GM23248 (cell line): Measurements from ENCODE around the gene MAPT. TPM values are rescaled to one million over a fixed set of nuclear protein-coding genes. Genes with fewer than 3 reads are reported as not detected.

Experiments
- DNase-seq: peaks from one replicate; pipeline ENCODE4 v3.0.0-alpha.2; 2015
- H2AFZ ChIP-seq: fragments of 200-600 bp; sonication (generic); 2 replicates; pipeline ENCODE4 v1.6.1; 2016; ENCODE audit warnings: antibody characterized with exemption
- H3F3A ChIP-seq: fragments of 200-600 bp; sonication (generic); 2 replicates; pipeline ENCODE4 v1.6.1; 2016; ENCODE audit warnings: mild to moderate bottlenecking, antibody characterized with exemption, mixed run types; ENCODE audit not compliant: insufficient read depth
- H3K27ac ChIP-seq: fragments of 200-600 bp; sonication (generic); 2 replicates; pipeline ENCODE4 v1.5.1; 2016; ENCODE audit warnings: mild to moderate bottlenecking
- H3K27me3 ChIP-seq: fragments of 200-600 bp; sonication (generic); replicated peaks from 2 replicates; pipeline ENCODE4 v1.6.1; 2016; ENCODE audit warnings: mild to moderate bottlenecking; ENCODE audit not compliant: insufficient read depth
- H3K36me3 ChIP-seq: fragments of 200-600 bp; sonication (generic); 2 replicates; pipeline ENCODE4 v1.6.1; 2016; ENCODE audit warnings: low read depth, mild to moderate bottlenecking
- H3K4me1 ChIP-seq: fragments of 200-600 bp; sonication (generic); 2 replicates; pipeline ENCODE4 v1.6.1; 2016; ENCODE audit warnings: mild to moderate bottlenecking; ENCODE audit not compliant: insufficient read depth
- H3K4me2 ChIP-seq: fragments of 200-600 bp; sonication (generic); one replicate; pipeline ENCODE4 v1.6.1; 2016; ENCODE audit warnings: mild to moderate bottlenecking; ENCODE audit not compliant: unreplicated experiment
- H3K4me3 ChIP-seq: fragments of 200-600 bp; sonication (generic); 2 replicates; pipeline ENCODE4 v1.5.1; 2016; ENCODE audit warnings: mild to moderate bottlenecking
- H3K79me2 ChIP-seq: fragments of 200-600 bp; sonication (generic); 2 replicates; pipeline ENCODE4 v1.6.1; 2016; ENCODE audit warnings: mild to moderate bottlenecking; ENCODE audit not compliant: insufficient read depth
- H3K9ac ChIP-seq: fragments of 200-600 bp; sonication (generic); 2 replicates; pipeline ENCODE4 v1.6.1; 2016; ENCODE audit warnings: mild to moderate bottlenecking
- H3K9me2 ChIP-seq: fragments of 200-600 bp; sonication (generic); 2 replicates; pipeline ENCODE4 v1.6.1; 2016; ENCODE audit warnings: mixed run types, mild to moderate bottlenecking, moderate library complexity; ENCODE audit not compliant: insufficient read depth
- H3K9me3 ChIP-seq: fragments of 200-600 bp; sonication (generic); one replicate; pipeline ENCODE4 v1.6.1; 2017; ENCODE audit warnings: low read depth
- H4K20me1 ChIP-seq: fragments of 200-600 bp; sonication (generic); 2 replicates; pipeline ENCODE4 v1.6.0; 2016; ENCODE audit not compliant: insufficient read depth
- EZH2 ChIP-seq: fragments of 200-600 bp; sonication (generic); IDR thresholded peaks from 2 replicates; pipeline ENCODE4 v1.6.1; 2018; ENCODE audit warnings: antibody characterized with exemption, mild to moderate bottlenecking; ENCODE audit not compliant: insufficient read depth, poor library complexity, severe bottlenecking
- EZH2phosphoT487 ChIP-seq: fragments of 200-600 bp; sonication (generic); IDR thresholded peaks from 2 replicates; pipeline ENCODE4 v1.6.1; 2018; ENCODE audit warnings: antibody characterized with exemption, moderate library complexity, mild to moderate bottlenecking, low read depth; ENCODE audit not compliant: insufficient read depth
- WGBS, 2 experiments: methylation state at CpG; one replicate each; pipeline ENCODE4 v1.1.6; 2015 to 2017; ENCODE audit warnings: low lambda C conversion rate in 2 of 2, low coverage in 1 of 2; ENCODE audit errors: missing lambda C conversion rate in 2 of 2; 5-methylcytosine and 5-hydroxymethylcytosine counted together
- in situ Hi-C: fragments of 300-500 bp; cut with MboI; formaldehyde crosslinking; loops from 2 replicates; pipeline ENCODE4 v1.15.0; 2020
- polyA plus RNA-seq: library from polyadenylated mRNA; unstranded; fragments of >200 nt; fragmentation: Nextera tagmentation; extraction: Ambion mirVana; gene quantifications from 2 replicates; pipeline ENCODE4 v1.2.1, GENCODE V29; 2016
- total RNA-seq: library from RNA; depleted of rRNA; stranded (reverse); fragments of >200 nt; shearing (Covaris generic); gene quantifications from 2 replicates; pipeline ENCODE4 v1.2.3, GENCODE V29; 2014

Gene MAPT
- total and polyA plus RNA-seq, 2 experiments from 2014 or later: 0.06 TPM; not detected in 1

- no peak for TF ChIP-seq EZH2
- no peak for TF ChIP-seq EZH2phosphoT487
- Histone ChIP-seq H3K4me3 (no peak overlapping the region), H3K27ac (no peak overlapping the region), H4K20me1 (no peaks in the 10 kb centered on the region), H3K9ac (no peak overlapping the region), H3K9me3 (no peaks in the 10 kb centered on the region), H3K4me2 (no peak overlapping the region), H3K4me1 (no peaks in the 10 kb centered on the region), H3K9me2 (no peaks in the 10 kb centered on the region), H3K27me3 (no peaks in the 10 kb centered on the region), H2AFZ (no peak overlapping the region), H3K79me2 (peaks cover 13% of the 10 kb centered on the region), H3K36me3 (peaks cover 76% of the 10 kb centered on the region), H3F3A (no peaks in the 10 kb centered on the region)
- WGBS, 2 experiments: 57 to 61% methylated on average over 4 of the region's 4 CpGs
- no peak for DNase-seq
- in situ Hi-C loops: loop anchor here (10.0 kb wide), 1 partner anchor 177 kb away; no protein-coding TSS in a partner anchor
These were observed 143.4 kb downstream of the MAPT start for GRCh38 chr17:46037722-46038255.

- H3F3A ChIP-seq: no peaks in the 10 kb centered on the region
- no peaks in the 10 kb centered on the region for H3K27me3 ChIP-seq
- peaks cover 72% of the 10 kb centered on the region for H3K36me3 ChIP-seq
- no peaks in the 10 kb centered on the region for H3K9me3 ChIP-seq
- peaks cover 19% of the 10 kb centered on the region for H3K79me2 ChIP-seq
- H3K4me2 ChIP-seq: no peak overlapping the region
- no peak overlapping the region for H2AFZ ChIP-seq
- no peaks in the 10 kb centered on the region for H3K4me1 ChIP-seq
- DNase-seq: no peak
- H3K27ac ChIP-seq: no peak overlapping the region
- H3K9me2 ChIP-seq: no peaks in the 10 kb centered on the region
- WGBS, 2 experiments: 82 to 84% methylated on average over 6 of the region's 6 CpGs
- no peaks in the 10 kb centered on the region for H4K20me1 ChIP-seq
- in situ Hi-C loops: loop anchor here (10.0 kb wide), 1 partner anchor 176 kb away; no protein-coding TSS in a partner anchor
- TF ChIP-seq EZH2: no peak
- TF ChIP-seq EZH2phosphoT487: no peak
- H3K4me3 ChIP-seq: no peak overlapping the region
- no peak overlapping the region for H3K9ac ChIP-seq
These were observed 144.1 kb downstream of the MAPT start for GRCh38 chr17:46038414-46038813.

GRCh38 chr17:46038937-46039336 is 144.6 kb downstream of the MAPT start:
- H3K27ac ChIP-seq: no peak overlapping the region
- no peak for DNase-seq
- in situ Hi-C loops: loop anchor here (10.0 kb wide), 1 partner anchor 176 kb away; no protein-coding TSS in a partner anchor
- WGBS, 2 experiments: 97 to 99% methylated on average over 12 of the region's 12 CpGs
- H3K4me3 ChIP-seq: no peak overlapping the region
- H3K79me2 ChIP-seq: peaks cover 24% of the 10 kb centered on the region
- no peaks in the 10 kb centered on the region for H3K27me3 ChIP-seq
- H3K4me1 ChIP-seq: peaks cover 1% of the 10 kb centered on the region; the same call in 1 of the 2 replicates
- no peaks in the 10 kb centered on the region for H3F3A ChIP-seq
- H3K9ac ChIP-seq: no peak overlapping the region
- H3K4me2 ChIP-seq: no peak overlapping the region
- H3K36me3 ChIP-seq: peaks cover 68% of the 10 kb centered on the region
- no peaks in the 10 kb centered on the region for H3K9me3 ChIP-seq
- no peak overlapping the region for H2AFZ ChIP-seq
- H4K20me1 ChIP-seq: no peaks in the 10 kb centered on the region
- no peak for TF ChIP-seq EZH2
- TF ChIP-seq EZH2phosphoT487: no peak
- H3K9me2 ChIP-seq: no peaks in the 10 kb centered on the region

- Histone ChIP-seq H2AFZ (no peak overlapping the region), H3K9me3 (no peaks in the 10 kb centered on the region), H3K4me3 (no peak overlapping the region), H3K79me2 (peaks cover 28% of the 10 kb centered on the region), H3F3A (peaks cover 3% of the 10 kb centered on the region; the same call in 1 of the 2 replicates), H3K36me3 (peaks cover 62% of the 10 kb centered on the region), H3K4me2 (no peak overlapping the region), H3K27me3 (no peaks in the 10 kb centered on the region), H3K27ac (no peak overlapping the region), H3K9ac (no peak overlapping the region), H3K9me2 (no peaks in the 10 kb centered on the region), H4K20me1 (no peaks in the 10 kb centered on the region), H3K4me1 (peaks cover 4% of the 10 kb centered on the region; the same call in 1 of the 2 replicates)
- in situ Hi-C loops: loop anchor here (10.0 kb wide), 2 partner anchors 65 to 175 kb away; no protein-coding TSS in a partner anchor
- TF ChIP-seq EZH2: no peak
- no peak for TF ChIP-seq EZH2phosphoT487
- DNase-seq: no peak
- 82% methylated on average over 5 of the region's 5 CpGs for WGBS, 2 experiments
These were observed 145.3 kb downstream of the MAPT start for GRCh38 chr17:46039592-46040186.
